Neural progenitor cell (in vitro differentiated cells): ENCODE data around the gene PLAAT5.

Source experiments
- EZH2 ChIP-seq: fragments of 200-600 bp; sonication (generic); IDR thresholded peaks from 2 replicates; pipeline ENCODE4 v1.6.1; 2017; ENCODE audit warnings: antibody characterized with exemption, mild to moderate bottlenecking, moderate library complexity
- EZH2phosphoT487 ChIP-seq: fragments of 200-600 bp; sonication (generic); IDR thresholded peaks from 2 replicates; pipeline ENCODE4 v1.6.1; 2017; ENCODE audit warnings: antibody characterized with exemption
- TF ChIP-seq, protein P1 (sequence below): fragments of 200-600 bp; sonication (generic); IDR thresholded peaks from 2 replicates; pipeline ENCODE4 v1.5.1; 2017; ENCODE audit warnings: antibody characterized with exemption, mild to moderate bottlenecking

GRCh38 chr11:63459586-63459985, 31.4 kb downstream of the PLAAT5 start:
- TF ChIP-seq, protein P1, sequence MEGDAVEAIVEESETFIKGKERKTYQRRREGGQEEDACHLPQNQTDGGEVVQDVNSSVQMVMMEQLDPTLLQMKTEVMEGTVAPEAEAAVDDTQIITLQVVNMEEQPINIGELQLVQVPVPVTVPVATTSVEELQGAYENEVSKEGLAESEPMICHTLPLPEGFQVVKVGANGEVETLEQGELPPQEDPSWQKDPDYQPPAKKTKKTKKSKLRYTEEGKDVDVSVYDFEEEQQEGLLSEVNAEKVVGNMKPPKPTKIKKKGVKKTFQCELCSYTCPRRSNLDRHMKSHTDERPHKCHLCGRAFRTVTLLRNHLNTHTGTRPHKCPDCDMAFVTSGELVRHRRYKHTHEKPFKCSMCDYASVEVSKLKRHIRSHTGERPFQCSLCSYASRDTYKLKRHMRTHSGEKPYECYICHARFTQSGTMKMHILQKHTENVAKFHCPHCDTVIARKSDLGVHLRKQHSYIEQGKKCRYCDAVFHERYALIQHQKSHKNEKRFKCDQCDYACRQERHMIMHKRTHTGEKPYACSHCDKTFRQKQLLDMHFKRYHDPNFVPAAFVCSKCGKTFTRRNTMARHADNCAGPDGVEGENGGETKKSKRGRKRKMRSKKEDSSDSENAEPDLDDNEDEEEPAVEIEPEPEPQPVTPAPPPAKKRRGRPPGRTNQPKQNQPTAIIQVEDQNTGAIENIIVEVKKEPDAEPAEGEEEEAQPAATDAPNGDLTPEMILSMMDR = no peak
- TF ChIP-seq EZH2 (no peak), EZH2phosphoT487 (no peak)
